Hepatocyte (in vitro differentiated cells): ENCODE data around the gene SP110.

ENCODE experiments used
- EZH2 ChIP-seq: fragments of 200-600 bp; sonication (generic); IDR thresholded peaks from 2 replicates; pipeline ENCODE4 v1.6.1; 2016; ENCODE audit warnings: antibody characterized with exemption, mild to moderate bottlenecking, borderline replicate concordance
- EZH2phosphoT487 ChIP-seq: fragments of 200-600 bp; sonication (generic); IDR thresholded peaks from one replicate; pipeline ENCODE4 v1.6.1; 2018; ENCODE audit warnings: antibody characterized with exemption, mild to moderate bottlenecking, low read depth, moderate library complexity; ENCODE audit not compliant: unreplicated experiment, severe bottlenecking
- TF ChIP-seq, protein P1 (sequence below): fragments of 200-600 bp; sonication (generic); IDR thresholded peaks from 2 replicates; pipeline ENCODE4 v1.5.1; 2016; ENCODE audit warnings: antibody characterized with exemption, mild to moderate bottlenecking; ENCODE audit not compliant: poor library complexity

DNA sequence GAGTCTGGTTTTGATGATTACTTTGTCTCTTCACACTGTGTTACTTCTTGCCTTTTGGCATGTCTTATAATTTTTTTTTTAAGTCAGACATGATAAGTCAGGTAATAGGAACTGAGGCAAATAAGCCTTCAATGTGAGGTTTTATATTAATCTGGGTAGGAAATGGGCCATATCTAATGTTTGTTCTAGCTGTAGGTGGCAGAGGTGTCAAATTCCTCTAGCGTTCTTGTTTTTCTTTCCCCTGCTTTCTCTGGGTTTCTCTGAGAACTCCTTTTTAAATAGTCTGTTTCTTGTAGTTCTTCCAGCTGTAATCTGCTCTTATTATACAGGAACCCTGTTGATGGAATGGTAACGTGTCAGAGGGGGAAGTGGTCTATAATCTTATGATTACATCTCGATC, 11.5 kb upstream of the SP110 start:
- TF ChIP-seq, protein P1, sequence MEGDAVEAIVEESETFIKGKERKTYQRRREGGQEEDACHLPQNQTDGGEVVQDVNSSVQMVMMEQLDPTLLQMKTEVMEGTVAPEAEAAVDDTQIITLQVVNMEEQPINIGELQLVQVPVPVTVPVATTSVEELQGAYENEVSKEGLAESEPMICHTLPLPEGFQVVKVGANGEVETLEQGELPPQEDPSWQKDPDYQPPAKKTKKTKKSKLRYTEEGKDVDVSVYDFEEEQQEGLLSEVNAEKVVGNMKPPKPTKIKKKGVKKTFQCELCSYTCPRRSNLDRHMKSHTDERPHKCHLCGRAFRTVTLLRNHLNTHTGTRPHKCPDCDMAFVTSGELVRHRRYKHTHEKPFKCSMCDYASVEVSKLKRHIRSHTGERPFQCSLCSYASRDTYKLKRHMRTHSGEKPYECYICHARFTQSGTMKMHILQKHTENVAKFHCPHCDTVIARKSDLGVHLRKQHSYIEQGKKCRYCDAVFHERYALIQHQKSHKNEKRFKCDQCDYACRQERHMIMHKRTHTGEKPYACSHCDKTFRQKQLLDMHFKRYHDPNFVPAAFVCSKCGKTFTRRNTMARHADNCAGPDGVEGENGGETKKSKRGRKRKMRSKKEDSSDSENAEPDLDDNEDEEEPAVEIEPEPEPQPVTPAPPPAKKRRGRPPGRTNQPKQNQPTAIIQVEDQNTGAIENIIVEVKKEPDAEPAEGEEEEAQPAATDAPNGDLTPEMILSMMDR: no peak
- TF ChIP-seq EZH2phosphoT487: no peak
- no peak for TF ChIP-seq EZH2
